Measurements from ENCODE around the gene EFCAB6. TPM values are rescaled to one million over a fixed set of nuclear protein-coding genes. Genes with fewer than 3 reads are reported as not detected.

Gene EFCAB6
- total RNA-seq, 1 experiment from 2014 or later = 0.52 TPM

GRCh38 chr22:43774318-43774915 is 37.7 kb downstream of the EFCAB6 start:
- no peak overlapping the region for H3K27ac ChIP-seq (ENCODE audit: low read depth, low read length)
- ATAC-seq (no peak), DNase-seq (ENCODE audit: low read depth, low spot score) (no peak)
- TF ChIP-seq ELF1 (IDR thresholded peaks at IDR 0.05; ENCODE audit: borderline replicate concordance, low read depth) (no peak), SP1 (IDR thresholded peaks at IDR 0.05; ENCODE audit: low read depth) (no peak), ZNF274 (IDR thresholded peaks at IDR 0.05; ENCODE audit: low read depth, low read length) (no peak), POLR2A (IDR thresholded peaks at IDR 0.05; ENCODE audit: borderline replicate concordance, extremely low read depth, insufficient read depth, insufficient read length) (no peak), RAD21 (IDR thresholded peaks at IDR 0.05; ENCODE audit: low read depth) (no peak), SIN3A (IDR thresholded peaks at IDR 0.05; ENCODE audit: low read depth) (no peak), FOSL1 (IDR thresholded peaks at IDR 0.05; ENCODE audit: low read depth) (no peak), REST (IDR thresholded peaks at IDR 0.05; ENCODE audit: low read depth) (no peak), CEBPB (IDR thresholded peaks at IDR 0.05; ENCODE audit: low read depth) (no peak), YY1 (IDR thresholded peaks at IDR 0.05; ENCODE audit: extremely low read depth, insufficient replicate concordance, low read depth, low read length) (no peak), JUND (IDR thresholded peaks at IDR 0.05) (no peak), SRF (IDR thresholded peaks at IDR 0.05; ENCODE audit: low read depth) (no peak), MAX (IDR thresholded peaks at IDR 0.05) (no peak), ZFX (IDR thresholded peaks at IDR 0.05) (no peak), EGR1 (IDR thresholded peaks at IDR 0.05; ENCODE audit: low read depth) (no peak), ATF3 (IDR thresholded peaks at IDR 0.05) (no peak)
- no peak overlapping the region for H3K4me2 ChIP-seq (ENCODE audit: low read length)
- no peaks in the 10 kb centered on the region for H3K4me1 ChIP-seq (ENCODE audit: control insufficient read depth in 1 of 2, insufficient read depth in 2 of 2, low read length in 2 of 2)
- RAD21 ChIA-PET (ENCODE audit: low non-redundant PET in 1 of 2, low total read pairs in 2 of 2, uncharacterized antibody in 2 of 2, unreplicated experiment in 2 of 2) = no interaction called here
- BruUV-seq (replicated peaks) = no TSS peak
- POLR2A ChIA-PET = no interaction called here
- no peak overlapping the region for H2AFZ ChIP-seq (ENCODE audit: low read depth, low read length, poor library complexity, severe bottlenecking)
- CTCF ChIA-PET = no interaction called here
- no peaks in the 10 kb centered on the region for H3K36me3 ChIP-seq (ENCODE audit: control insufficient read depth in 1 of 2, insufficient read depth in 2 of 2, low read length in 2 of 2)
- H3K9ac ChIP-seq (ENCODE audit: low read length) = no peak overlapping the region
- intact Hi-C loops (cut with micrococcal nuclease) = no loop called here
- H3K79me2 ChIP-seq (ENCODE audit: insufficient read depth, low read length) = no peaks in the 10 kb centered on the region
- no peaks in the 10 kb centered on the region for H3K9me2 ChIP-seq (ENCODE audit: insufficient read depth)
- no peaks in the 10 kb centered on the region for H4K20me1 ChIP-seq (ENCODE audit: insufficient read depth)
- H3K27me3 ChIP-seq (ENCODE audit: insufficient read depth, low read length) = peaks cover 7% of the 10 kb centered on the region
- no peaks in the 10 kb centered on the region for H3K9me3 ChIP-seq (ENCODE audit: control insufficient read depth in 1 of 2, insufficient read depth in 1 of 2, low read depth in 1 of 2, low read length in 2 of 2)
- no peak overlapping the region for H3K4me3 ChIP-seq (replicated peaks in 1 of 2; ENCODE audit: low read depth in 1 of 2, low read length in 2 of 2)
